GM23338 (cell line): ENCODE data around the gene ARMC9. TPM values are rescaled to one million over a fixed set of nuclear protein-coding genes. Genes with fewer than 3 reads are reported as not detected.

ENCODE experiments used
- ATAC-seq: fragments of 200-7000 bp; cut with Tn5 transposase; 3 replicates; pipeline ENCODE4 v1.9.1; 2020
- DNase-seq: peaks from one replicate; pipeline ENCODE4 v3.0.0-alpha.2; 2015; ENCODE audit warnings: low spot score
- H2AFZ ChIP-seq: fragments of 200-600 bp; sonication (generic); 2 replicates; pipeline ENCODE4 v1.8.0; 2016; ENCODE audit warnings: antibody characterized with exemption, mild to moderate bottlenecking, moderate library complexity
- H3F3A ChIP-seq: fragments of 200-600 bp; sonication (generic); replicated peaks from 2 replicates; pipeline ENCODE4 v1.8.0; 2017; ENCODE audit warnings: antibody characterized with exemption, mixed run types, low read depth
- H3K27ac ChIP-seq: fragments of 200-600 bp; sonication (generic); 2 replicates; pipeline ENCODE4 v1.6.1; 2016; ENCODE audit warnings: low read depth
- H3K27me3 ChIP-seq: fragments of 200-600 bp; sonication (generic); 2 replicates; pipeline ENCODE4 v1.8.0; 2016; ENCODE audit warnings: mild to moderate bottlenecking, mixed run types, moderate library complexity; ENCODE audit not compliant: insufficient read depth
- H3K36me3 ChIP-seq: fragments of 200-600 bp; sonication (generic); 2 replicates; pipeline ENCODE4 v1.8.0; 2016; ENCODE audit warnings: mild to moderate bottlenecking; ENCODE audit not compliant: insufficient read depth
- H3K4me1 ChIP-seq: fragments of 200-600 bp; sonication (generic); 2 replicates; pipeline ENCODE4 v1.8.0; 2016; ENCODE audit warnings: mild to moderate bottlenecking, moderate library complexity; ENCODE audit not compliant: insufficient read depth
- H3K4me2 ChIP-seq: fragments of 200-600 bp; sonication (generic); 2 replicates; pipeline ENCODE4 v1.7.1; 2017; ENCODE audit warnings: mixed run types
- H3K4me3 ChIP-seq: fragments of 200-600 bp; sonication (generic); 2 replicates; pipeline ENCODE4 v1.6.1; 2016; ENCODE audit warnings: mixed run types
- H3K79me2 ChIP-seq: fragments of 200-600 bp; sonication (generic); replicated peaks from 2 replicates; pipeline ENCODE4 v1.8.0; 2017; ENCODE audit warnings: mild to moderate bottlenecking; ENCODE audit not compliant: insufficient read depth
- H3K9me2 ChIP-seq: fragments of 200-600 bp; sonication (generic); 2 replicates; pipeline ENCODE4 v1.8.0; 2017; ENCODE audit not compliant: insufficient read depth
- H4K20me1 ChIP-seq: fragments of 200-600 bp; sonication (generic); replicated peaks from 2 replicates; pipeline ENCODE4 v1.8.0; 2017; ENCODE audit warnings: mild to moderate bottlenecking; ENCODE audit not compliant: insufficient read depth
- H3K27ac Mint-ChIP-seq: 2 replicates; pipeline ENCODE4 v1.8.0; 2020; ENCODE audit warnings: inconsistent platforms, mild to moderate bottlenecking, moderate library complexity, mixed read lengths
- H3K27me3 Mint-ChIP-seq: 3 replicates; pipeline ENCODE4 v1.8.0; 2022; ENCODE audit warnings: low read depth, mild to moderate bottlenecking, moderate library complexity, mixed read lengths, inconsistent platforms; ENCODE audit not compliant: insufficient read depth, poor library complexity
- H3K36me3 Mint-ChIP-seq: 3 replicates; pipeline ENCODE4 v1.8.0; 2021; ENCODE audit warnings: low read depth, mild to moderate bottlenecking, inconsistent platforms, moderate library complexity, mixed read lengths
- H3K4me1 Mint-ChIP-seq: 3 replicates; pipeline ENCODE4 v1.8.0; 2020; ENCODE audit warnings: mild to moderate bottlenecking, inconsistent platforms, mixed read lengths
- H3K4me3 Mint-ChIP-seq: 3 replicates; pipeline ENCODE4 v1.8.0; 2021; ENCODE audit warnings: moderate library complexity, mild to moderate bottlenecking, inconsistent platforms, mixed read lengths
- H3K9me3 Mint-ChIP-seq: 3 replicates; pipeline ENCODE4 v1.8.0; 2020; ENCODE audit warnings: moderate library complexity, mild to moderate bottlenecking, inconsistent platforms, mixed read lengths
- CTCF ChIP-seq, 2 experiments: fragments of 200-600 bp in 1 of 2; sonication (generic) in 1 of 2; conservative IDR thresholded peaks; 2 replicates each; pipeline versions ENCODE4 v1.5.1 to v1.6.1; 2016 to 2017; ENCODE audit warnings: antibody characterized with exemption in 2 of 2, low read depth in 2 of 2, mild to moderate bottlenecking in 2 of 2, moderate library complexity in 1 of 2
- ETS1 ChIP-seq: IDR thresholded peaks from 2 replicates; pipeline ENCODE4 v1.6.1; 2016; ENCODE audit warnings: antibody characterized with exemption
- EZH2 ChIP-seq: fragments of 200-600 bp; sonication (generic); IDR thresholded peaks from one replicate; pipeline ENCODE4 v1.8.0; 2017; ENCODE audit warnings: antibody characterized with exemption, mild to moderate bottlenecking, low read depth; ENCODE audit not compliant: unreplicated experiment
- EZH2phosphoT487 ChIP-seq: fragments of 200-600 bp; sonication (generic); IDR thresholded peaks from one replicate; pipeline ENCODE4 v1.8.1; 2018; ENCODE audit warnings: antibody characterized with exemption; ENCODE audit not compliant: unreplicated experiment
- JUNB ChIP-seq: IDR thresholded peaks from one replicate; pipeline ENCODE4 v1.6.1; 2016; ENCODE audit warnings: antibody characterized with exemption; ENCODE audit not compliant: unreplicated experiment
- NANOG ChIP-seq: IDR thresholded peaks from 2 replicates; pipeline ENCODE4 v1.6.1; 2016; ENCODE audit warnings: antibody characterized with exemption, borderline replicate concordance
- POLR2AphosphoS5 ChIP-seq: IDR thresholded peaks from 2 replicates; pipeline ENCODE4 v1.6.1; 2016; ENCODE audit warnings: antibody characterized with exemption, low read depth
- REST ChIP-seq: IDR thresholded peaks from one replicate; pipeline ENCODE4 v1.6.1; 2018; ENCODE audit warnings: antibody characterized with exemption; ENCODE audit not compliant: unreplicated experiment
- STAT1 ChIP-seq: IDR thresholded peaks from one replicate; pipeline ENCODE4 v1.6.1; 2016; ENCODE audit warnings: antibody characterized with exemption; ENCODE audit not compliant: unreplicated experiment
- ZNF114 ChIP-seq: fragments of 250-450 bp; sonication (Bioruptor Pico); IDR thresholded peaks from 2 replicates; pipeline ENCODE4 v1.5.0; 2020; ENCODE audit warnings: mild to moderate bottlenecking, moderate library complexity
- ZNF462 ChIP-seq: fragments of 250-450 bp; sonication (Bioruptor Pico); IDR thresholded peaks from 2 replicates; pipeline ENCODE4 v1.5.0; 2020; ENCODE audit warnings: mild to moderate bottlenecking, moderate library complexity
- polyA plus RNA-seq: library from polyadenylated mRNA; unstranded; fragments of >200 nt; fragmentation: Nextera tagmentation; extraction: Ambion mirVana; gene quantifications from 2 replicates; pipeline ENCODE4 v1.2.1, GENCODE V29; 2016
- total RNA-seq: library from RNA; depleted of rRNA; stranded (reverse); fragments of >200 nt; shearing (Covaris generic); gene quantifications from 2 replicates; pipeline ENCODE4 v1.2.3, GENCODE V29; 2014

Gene ARMC9
- total and polyA plus RNA-seq, 2 experiments from 2014 or later, result 29.2 to 56.0 TPM

GRCh38 chr2:231201475-231201814 lies 3.0 kb downstream of the ARMC9 start:
- no peaks in the 10 kb centered on the region for H3K27me3 ChIP-seq
- peaks cover 11% of the 10 kb centered on the region for H3F3A ChIP-seq
- no peak for TF ChIP-seq POLR2AphosphoS5
- no peak for TF ChIP-seq EZH2
- TF ChIP-seq ZNF114 (CRISPR knock-in tag), result no peak
- TF ChIP-seq REST, result no peak
- no peak for TF ChIP-seq JUNB
- no peak for TF ChIP-seq STAT1
- no peak for TF ChIP-seq ETS1
- TF ChIP-seq NANOG, result no peak
- TF ChIP-seq ZNF462, result no peak
- TF ChIP-seq CTCF (conservative IDR thresholded peaks at IDR 0.05; ENCODE audit: low read depth in 2 of 2), result no peak
- TF ChIP-seq EZH2phosphoT487, result no peak
- Mint-ChIP-seq H3K4me1 (peaks cover 19% of the 10 kb centered on the region), H3K9me3 (peaks cover 14% of the 10 kb centered on the region), H3K36me3 (peaks cover 32% of the 10 kb centered on the region), H3K4me3 (no peak overlapping the region), H3K27ac (no peak overlapping the region), H3K27me3 (peaks cover 5% of the 10 kb centered on the region)
- H3K27ac ChIP-seq, result no peak overlapping the region
- H2AFZ ChIP-seq, result no peak overlapping the region
- ATAC-seq, result no peak
- peaks cover 39% of the 10 kb centered on the region; the same call in 1 of the 2 replicates for H3K79me2 ChIP-seq
- H3K4me1 ChIP-seq, result peaks cover 13% of the 10 kb centered on the region
- H3K9me2 ChIP-seq, result no peaks in the 10 kb centered on the region
- H4K20me1 ChIP-seq, result no peaks in the 10 kb centered on the region
- H3K4me3 ChIP-seq, result no peak overlapping the region
- no peak overlapping the region for H3K4me2 ChIP-seq
- H3K36me3 ChIP-seq, result no peaks in the 10 kb centered on the region; the same call in 1 of the 2 replicates
- no peak for DNase-seq
